ENCODE results near the gene LOX.

DNA sequence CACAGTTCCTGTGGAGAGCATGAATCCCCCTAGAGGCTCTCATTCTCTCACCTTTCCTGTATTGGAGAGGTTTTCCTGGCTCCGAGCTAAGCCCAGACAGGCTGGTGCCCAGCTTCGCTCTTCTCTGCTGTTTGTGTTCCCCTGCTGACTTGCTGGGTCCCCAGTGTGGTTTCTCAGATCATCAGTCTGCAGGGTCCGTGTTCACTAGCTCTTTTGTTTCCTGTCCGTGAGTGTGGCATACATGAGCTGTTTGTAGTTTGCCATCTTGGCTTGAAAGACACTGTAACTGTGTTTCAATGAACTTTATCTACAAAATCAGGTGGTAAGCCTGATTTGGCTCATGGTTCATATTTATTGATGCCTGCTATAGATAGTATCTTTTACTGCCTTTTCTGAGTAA lies 23.8 kb downstream of the LOX start:
- TF ChIP-seq, protein P1, sequence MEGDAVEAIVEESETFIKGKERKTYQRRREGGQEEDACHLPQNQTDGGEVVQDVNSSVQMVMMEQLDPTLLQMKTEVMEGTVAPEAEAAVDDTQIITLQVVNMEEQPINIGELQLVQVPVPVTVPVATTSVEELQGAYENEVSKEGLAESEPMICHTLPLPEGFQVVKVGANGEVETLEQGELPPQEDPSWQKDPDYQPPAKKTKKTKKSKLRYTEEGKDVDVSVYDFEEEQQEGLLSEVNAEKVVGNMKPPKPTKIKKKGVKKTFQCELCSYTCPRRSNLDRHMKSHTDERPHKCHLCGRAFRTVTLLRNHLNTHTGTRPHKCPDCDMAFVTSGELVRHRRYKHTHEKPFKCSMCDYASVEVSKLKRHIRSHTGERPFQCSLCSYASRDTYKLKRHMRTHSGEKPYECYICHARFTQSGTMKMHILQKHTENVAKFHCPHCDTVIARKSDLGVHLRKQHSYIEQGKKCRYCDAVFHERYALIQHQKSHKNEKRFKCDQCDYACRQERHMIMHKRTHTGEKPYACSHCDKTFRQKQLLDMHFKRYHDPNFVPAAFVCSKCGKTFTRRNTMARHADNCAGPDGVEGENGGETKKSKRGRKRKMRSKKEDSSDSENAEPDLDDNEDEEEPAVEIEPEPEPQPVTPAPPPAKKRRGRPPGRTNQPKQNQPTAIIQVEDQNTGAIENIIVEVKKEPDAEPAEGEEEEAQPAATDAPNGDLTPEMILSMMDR (IDR thresholded peaks at IDR 0.05): no peak
- no peak for TF ChIP-seq POLR2A (IDR thresholded peaks at IDR 0.05)

Measured in testis (tissue), 2 donors.